PC-3 (cell line): Measurements from ENCODE around the gene CA10.

Experiments
- CTCF ChIP-seq: fragments of 300-600 bp; sonication (generic); conservative IDR thresholded peaks from 2 replicates; pipeline ENCODE4 v1.5.1; 2017; ENCODE audit warnings: antibody characterized with exemption, low read depth, mild to moderate bottlenecking, low read length
- EZH2 ChIP-seq: fragments of 300-600 bp; sonication (generic); IDR thresholded peaks from one replicate; pipeline ENCODE4 v1.6.1; 2017; ENCODE audit warnings: antibody characterized with exemption, mild to moderate bottlenecking, low read length; ENCODE audit not compliant: unreplicated experiment
- EZH2phosphoT487 ChIP-seq: fragments of 300-600 bp; sonication (generic); IDR thresholded peaks from 2 replicates; pipeline ENCODE4 v1.6.1; 2018; ENCODE audit warnings: mild to moderate bottlenecking, antibody characterized with exemption, low read length, borderline replicate concordance

DNA sequence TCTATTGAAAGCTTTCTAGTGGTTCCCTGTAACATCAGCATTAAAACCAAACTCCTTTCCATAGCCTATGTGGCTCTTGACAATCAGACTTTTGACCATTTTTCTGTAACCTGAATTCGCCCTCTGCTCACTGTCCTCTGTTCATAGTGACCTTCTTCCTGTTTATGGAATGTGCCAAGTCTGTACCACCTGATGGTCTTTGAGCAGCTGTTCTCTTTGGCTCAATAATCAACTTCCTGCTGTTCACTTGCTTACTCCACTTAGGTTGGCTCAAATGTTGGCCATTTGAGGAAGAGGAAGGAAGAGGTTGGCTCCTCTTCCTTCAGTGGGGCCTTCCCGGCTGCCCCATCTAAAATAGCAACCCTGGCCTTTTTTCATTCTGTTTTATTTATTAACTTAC is 251.5 kb downstream of the CA10 start:
- no peak for TF ChIP-seq EZH2
- no peak for TF ChIP-seq CTCF
- TF ChIP-seq EZH2phosphoT487, result no peak
